HepG2 (cell line): ENCODE results near the gene THEM5. TPM values are rescaled to one million over a fixed set of nuclear protein-coding genes. Genes with fewer than 3 reads are reported as not detected.

Experiments used
- DPF2 ChIP-seq: sonication (generic); formaldehyde crosslinking; IDR thresholded peaks from 2 replicates; pipeline ENCODE4 v1.4.0; 2020; ENCODE audit warnings: mild to moderate bottlenecking, low read depth, missing genetic modification reagents, borderline replicate concordance
- HIC2 ChIP-seq: sonication (generic); formaldehyde crosslinking; IDR thresholded peaks from 2 replicates; pipeline ENCODE4 v1.9.0; 2022; ENCODE audit warnings: low read depth, missing genetic modification reagents
- HMGA1 ChIP-seq: sonication (generic); formaldehyde crosslinking; conservative IDR thresholded peaks from 2 replicates; pipeline ENCODE4 v1.4.0; 2020; ENCODE audit warnings: missing genetic modification reagents
- HNF4G ChIP-seq, 2 experiments: sonication (generic) in 1 of 2; formaldehyde crosslinking in 1 of 2; IDR thresholded peaks; 2 replicates each; pipeline versions ENCODE4 v1.4.0 to v1.6.1; 2011 to 2020; ENCODE audit warnings: borderline replicate concordance in 2 of 2, low read depth in 2 of 2, mild to moderate bottlenecking in 2 of 2, low read length in 1 of 2, missing genetic modification reagents in 1 of 2, moderate library complexity in 1 of 2
- KMT2B ChIP-seq: IDR thresholded peaks from 2 replicates; pipeline ENCODE4 v1.6.1; 2016; ENCODE audit warnings: missing genetic modification reagents, missing compliant biosample characterization
- NFKB2 ChIP-seq: sonication (generic); formaldehyde crosslinking; IDR thresholded peaks from 2 replicates; pipeline ENCODE4 v1.4.0; 2020; ENCODE audit warnings: missing genetic modification reagents, borderline replicate concordance
- NR1H2 ChIP-seq: sonication (generic); formaldehyde crosslinking; IDR thresholded peaks from 2 replicates; pipeline ENCODE4 v1.8.1; 2022; ENCODE audit warnings: low read depth, missing genetic modification reagents, borderline replicate concordance
- RARA ChIP-seq: IDR thresholded peaks from 2 replicates; pipeline ENCODE4 v1.6.1; 2016; ENCODE audit warnings: missing genetic modification reagents, missing compliant biosample characterization
- SMARCC2 ChIP-seq: fragments of 450-650 bp; IDR thresholded peaks from 2 replicates; pipeline ENCODE4 v1.6.1; 2017; ENCODE audit warnings: antibody characterized with exemption, mild to moderate bottlenecking
- ZBTB25 ChIP-seq: IDR thresholded peaks from 2 replicates; pipeline ENCODE4 v1.6.1; 2018; ENCODE audit warnings: missing genetic modification reagents
- ZBTB26 ChIP-seq: IDR thresholded peaks from 2 replicates; pipeline ENCODE4 v1.6.1; 2016; ENCODE audit warnings: missing compliant biosample characterization, missing genetic modification reagents, borderline replicate concordance
- ZNF318 ChIP-seq: sonication (generic); formaldehyde crosslinking; IDR thresholded peaks from 2 replicates; pipeline ENCODE4 v1.4.0; 2020; ENCODE audit warnings: mild to moderate bottlenecking, missing genetic modification reagents
- ZNF431 ChIP-seq: sonication (generic); formaldehyde crosslinking; IDR thresholded peaks from 2 replicates; pipeline ENCODE4 v1.9.0; 2022; ENCODE audit warnings: missing genetic modification reagents, low read depth, mild to moderate bottlenecking, borderline replicate concordance
- ZNF556 ChIP-seq: sonication (generic); formaldehyde crosslinking; IDR thresholded peaks from 2 replicates; pipeline ENCODE4 v1.4.0; 2020; ENCODE audit warnings: mild to moderate bottlenecking, missing genetic modification reagents, borderline replicate concordance
- ZNF572 ChIP-seq: sonication (generic); formaldehyde crosslinking; IDR thresholded peaks from 2 replicates; pipeline ENCODE4 v1.5.1; 2020; ENCODE audit warnings: mild to moderate bottlenecking, missing genetic modification reagents
- ZNF644 ChIP-seq: IDR thresholded peaks from 2 replicates; pipeline ENCODE4 v1.6.1; 2016; ENCODE audit warnings: low read depth
- polyA plus RNA-seq, 8 experiments: library from polyadenylated mRNA; depleted of rRNA in 3 of 8; stranded (reverse) in 7 of 8; unstranded in 1 of 8; fragments of >200 nt; fragmentation: Illumina TruSeq in 4 of 8; extraction: Trizol in 4 of 8; gene quantifications; 2 replicates each; pipeline versions ENCODE4 v1.2.1 to v1.2.3, GENCODE V29; 2011 to 2016; ENCODE audit warnings: low read depth in 4 of 8, missing spikeins in 1 of 8, mixed read lengths in 1 of 8; ENCODE audit not compliant: insufficient read depth in 1 of 8
- total RNA-seq, 5 experiments: library from RNA; depleted of rRNA; stranded (reverse); fragments of >200 nt; fragmentation: Illumina TruSeq; extraction: Trizol; gene quantifications; 2 replicates each; pipeline ENCODE4 v1.2.3, GENCODE V29; 2016; ENCODE audit warnings: low read depth in 1 of 5

THEM5 gene
- total and polyA plus RNA-seq, 2 of the 13 experiments (the other 11 are each of a cell fraction or from before 2014, with no cell fraction given): not detected

GRCh38 chr1:151832318-151832980 is 21.1 kb downstream of the THEM5 start (continued):
- TF ChIP-seq ZNF318 (CRISPR knock-in tag) (no peak), KMT2B (0 out of 2 replicates have a peak, but pooled peaks have one; percentile 33), ZNF556 (CRISPR knock-in tag) (no peak), HIC2 (peak; percentile 99), ZNF572 (no peak), SMARCC2 (no peak), NR1H2 (no peak), ZBTB26 (CRISPR knock-in tag) (no peak), ZNF431 (0 out of 2 replicates have a peak, but pooled peaks have one; percentile 49), RARA (peak; percentile 69), HMGA1 (CRISPR knock-in tag) (no peak), NFKB2 (CRISPR knock-in tag) (no peak), ZNF644 (CRISPR knock-in tag) (0 out of 2 replicates have a peak, but pooled peaks have one; percentile 13), DPF2 (CRISPR knock-in tag) (no peak), ZBTB25 (no peak), HNF4G (IDR thresholded peaks at IDR 0.05; ENCODE audit: borderline replicate concordance, low read depth, low read length) (no peak), HNF4G (CRISPR knock-in tag; IDR thresholded peaks at IDR 0.05; ENCODE audit: borderline replicate concordance, low read depth) (no peak)
